IMR-90 (cell line): ENCODE results near the gene MPND. TPM values are rescaled to one million over a fixed set of nuclear protein-coding genes. Genes with fewer than 3 reads are reported as not detected.
A peak's percentile ranks its signal among the peaks of the same experiment; 100 is the strongest.

Experiments
- ATAC-seq: fragments of 200-7000 bp; cut with Tn5 transposase; 2 replicates; pipeline ENCODE4 v1.9.1; 2020; ENCODE audit warnings: low read depth, mild to moderate bottlenecking, moderate library complexity
- BruUV-seq: library from RNA; stranded (reverse); fragments of 400-500 nt; replicated peaks from 2 replicates; lab custom pipeline; 2021; lab: Mats Ljungman, UMichigan
- CTCF ChIA-PET: fragments of 300-600 bp; formaldehyde crosslinking; extraction: SDS; loops from one replicate; lab custom pipeline; 2021; ENCODE audit warnings: antibody characterized with exemption; lab: Yijun Ruan, JAX
- POLR2A ChIA-PET: fragments of 300-600 bp; sonication (Branson Sonifier 250); formaldehyde crosslinking; loops from one replicate; lab custom pipeline; 2022; ENCODE audit warnings: antibody characterized with exemption; ENCODE audit not compliant: unreplicated experiment; lab: Charles Lee
- DNase-seq: peaks from one replicate; pipeline ENCODE4 v3.0.0; 2013
- H2AFZ ChIP-seq: replicated peaks from 2 replicates; pipeline ENCODE3; 2013; ENCODE audit warnings: low read length, mild to moderate bottlenecking; ENCODE audit not compliant: poor library complexity
- H2AK5ac ChIP-seq: 2 replicates; pipeline ENCODE4 v1.6.1; 2013; ENCODE audit warnings: low read depth, low read length, inconsistent platforms
- H2AK9ac ChIP-seq: replicated peaks from 2 replicates; pipeline ENCODE3; 2013; ENCODE audit warnings: mild to moderate bottlenecking, low read depth, low read length, moderate library complexity; ENCODE audit not compliant: poor library complexity
- H2BK120ac ChIP-seq: 2 replicates; pipeline ENCODE4 v1.6.1; 2013; ENCODE audit warnings: low read depth, low read length, inconsistent platforms
- H2BK15ac ChIP-seq: 3 replicates; pipeline ENCODE4 v1.6.1; 2013; ENCODE audit warnings: low read depth, low read length, inconsistent platforms
- H2BK20ac ChIP-seq: 2 replicates; pipeline ENCODE4 v1.6.1; 2013; ENCODE audit warnings: low read depth, mild to moderate bottlenecking, inconsistent platforms, low read length, moderate library complexity
- H2BK5ac ChIP-seq: 2 replicates; pipeline ENCODE4 v1.6.1; 2013; ENCODE audit warnings: mild to moderate bottlenecking, low read depth, low read length, inconsistent platforms; ENCODE audit not compliant: poor library complexity, severe bottlenecking
- H3K14ac ChIP-seq: replicated peaks from 2 replicates; pipeline ENCODE4 v1.6.1; 2013; ENCODE audit warnings: low read depth, low read length, inconsistent platforms
- H3K18ac ChIP-seq: 2 replicates; pipeline ENCODE4 v1.6.1; 2013; ENCODE audit warnings: low read depth, low read length, control low read depth
- H3K23ac ChIP-seq: 2 replicates; pipeline ENCODE4 v1.6.1; 2013; ENCODE audit warnings: low read depth, low read length, inconsistent platforms
- H3K27ac ChIP-seq: 2 replicates; pipeline ENCODE4 v1.5.1; 2013; ENCODE audit warnings: mild to moderate bottlenecking, control low read depth, low read length; ENCODE audit not compliant: insufficient read depth
- H3K27me3 ChIP-seq: 2 replicates; pipeline ENCODE4 v1.6.1; 2013; ENCODE audit warnings: low read length; ENCODE audit not compliant: control insufficient read depth, insufficient read depth
- H3K36me3 ChIP-seq: 2 replicates; pipeline ENCODE4 v1.6.1; 2013; ENCODE audit warnings: low read length, mixed read lengths; ENCODE audit not compliant: control insufficient read depth, insufficient read depth
- H3K4ac ChIP-seq: 2 replicates; pipeline ENCODE4 v1.6.1; 2013; ENCODE audit warnings: low read depth, low read length, inconsistent platforms
- H3K4me1 ChIP-seq: 2 replicates; pipeline ENCODE4 v1.6.1; 2013; ENCODE audit warnings: low read length, mixed read lengths; ENCODE audit not compliant: control insufficient read depth, insufficient read depth
- H3K4me2 ChIP-seq: 2 replicates; pipeline ENCODE4 v1.6.1; 2013; ENCODE audit warnings: low read depth, mild to moderate bottlenecking, control low read depth, low read length, moderate library complexity
- H3K4me3 ChIP-seq: 2 replicates; pipeline ENCODE4 v1.5.1; 2013; ENCODE audit warnings: low read depth, mild to moderate bottlenecking, control low read depth, low read length, moderate library complexity; ENCODE audit not compliant: insufficient read depth
- H3K56ac ChIP-seq: 2 replicates; pipeline ENCODE4 v1.6.1; 2013; ENCODE audit warnings: low read length, inconsistent platforms; ENCODE audit not compliant: insufficient read depth; ENCODE audit errors: extremely low read depth
- H3K79me1 ChIP-seq, 2 experiments: 2 replicates each; pipeline ENCODE4 v1.6.1; 2013; ENCODE audit warnings: low read length in 2 of 2, inconsistent platforms in 1 of 2, low read depth in 1 of 2
- H3K9ac ChIP-seq: 2 replicates; pipeline ENCODE4 v1.6.1; 2013; ENCODE audit warnings: low read depth, low read length, control low read depth
- H3K9me1 ChIP-seq: 2 replicates; pipeline ENCODE4 v1.6.1; 2013; ENCODE audit warnings: low read length, inconsistent platforms; ENCODE audit not compliant: insufficient read depth
- H3K9me3 ChIP-seq: 2 replicates; pipeline ENCODE4 v1.6.1; 2013; ENCODE audit warnings: low read length; ENCODE audit not compliant: control insufficient read depth, insufficient read depth
- H4K20me1 ChIP-seq: 2 replicates; pipeline ENCODE4 v1.6.1; 2013; ENCODE audit warnings: low read length, inconsistent platforms; ENCODE audit not compliant: insufficient read depth
- H4K5ac ChIP-seq: 2 replicates; pipeline ENCODE4 v1.6.1; 2013; ENCODE audit warnings: mild to moderate bottlenecking, low read depth, low read length, control low read depth
- H4K8ac ChIP-seq, 2 experiments: 2 replicates each; pipeline ENCODE4 v1.6.1; 2013; ENCODE audit warnings: low read depth in 2 of 2, low read length in 2 of 2, control low read depth in 1 of 2, inconsistent platforms in 1 of 2
- H4K91ac ChIP-seq: 2 replicates; pipeline ENCODE4 v1.6.1; 2013; ENCODE audit warnings: low read depth, low read length, inconsistent platforms; ENCODE audit not compliant: insufficient read depth
- FOS ChIP-seq: fragments of 150-350 bp; IDR thresholded peaks from 2 replicates; pipeline ENCODE4 v1.6.1; 2016; ENCODE audit warnings: low read depth, low read length
- MAFK ChIP-seq: IDR thresholded peaks from 2 replicates; pipeline ENCODE4 v1.6.1; 2012; ENCODE audit warnings: low read depth, low read length, improper control_type of control experiment
- MAZ ChIP-seq: IDR thresholded peaks from 2 replicates; pipeline ENCODE4 v1.6.1; 2012; ENCODE audit warnings: low read depth, mild to moderate bottlenecking, low read length, improper control_type of control experiment, moderate library complexity, borderline replicate concordance
- NFE2L2 ChIP-seq: fragments of 150-350 bp; IDR thresholded peaks from 2 replicates; pipeline ENCODE4 v1.6.1; 2016; ENCODE audit warnings: low read depth, mild to moderate bottlenecking, low read length
- POLR2A ChIP-seq: IDR thresholded peaks from 2 replicates; pipeline ENCODE4 v1.6.1; 2012; ENCODE audit warnings: mild to moderate bottlenecking, low read depth, low read length
- RCOR1 ChIP-seq: IDR thresholded peaks from 2 replicates; pipeline ENCODE4 v1.6.1; 2012; ENCODE audit warnings: mild to moderate bottlenecking, low read length, improper control_type of control experiment; ENCODE audit not compliant: insufficient replicate concordance
- WGBS, 2 experiments: methylation state at CpG; one replicate each; pipeline versions ENCODE4 v1.1.5 to v1.1.7; 2013; ENCODE audit warnings: missing lambda C conversion rate in 2 of 2; ENCODE audit not compliant: insufficient read length in 1 of 2; ENCODE audit errors: extremely low coverage in 2 of 2; 5-methylcytosine and 5-hydroxymethylcytosine counted together
- dilution Hi-C: fragments of 300-500 bp; cut with HindIII; formaldehyde crosslinking; loops from one replicate; pipeline ENCODE4 v1.14.3; 2018; ENCODE audit warnings: low sequenced_read_pairs; ENCODE audit not compliant: unreplicated experiment
- in situ Hi-C: fragments of 300-500 bp; cut with MboI; formaldehyde crosslinking; loops from 3 replicates; pipeline ENCODE4 v1.14.3; 2019; ENCODE audit warnings: low sequenced_read_pairs, inconsistent platforms, mixed read lengths
- intact Hi-C: fragments of 100-400 bp; cut with micrococcal nuclease; formaldehyde crosslinking; loops from 2 replicates; pipeline ENCODE4 v1.10.0; 2022
- polyA plus RNA-seq, 3 experiments: library from polyadenylated mRNA; depleted of rRNA; stranded (reverse); fragments of >200 nt; gene quantifications; 2 replicates each; pipeline ENCODE4 v1.2.3, GENCODE V29; 2012; ENCODE audit warnings: low replicate concordance in 1 of 3
- total RNA-seq: library from RNA; depleted of rRNA; stranded (reverse); fragments of >200 nt; gene quantifications from 2 replicates; pipeline ENCODE4 v1.2.3, GENCODE V29; 2012
- TF ChIP-seq, protein P1 (sequence below): fragments of 150-350 bp; IDR thresholded peaks from 2 replicates; pipeline ENCODE4 v1.6.1; 2016; ENCODE audit warnings: low read depth, mild to moderate bottlenecking, low read length, moderate library complexity, borderline replicate concordance

The MPND gene
- total and polyA plus RNA-seq, 2 of the 4 experiments (the other 2 are of a cell fraction) = 2.3 to 8.1 TPM

DNA sequence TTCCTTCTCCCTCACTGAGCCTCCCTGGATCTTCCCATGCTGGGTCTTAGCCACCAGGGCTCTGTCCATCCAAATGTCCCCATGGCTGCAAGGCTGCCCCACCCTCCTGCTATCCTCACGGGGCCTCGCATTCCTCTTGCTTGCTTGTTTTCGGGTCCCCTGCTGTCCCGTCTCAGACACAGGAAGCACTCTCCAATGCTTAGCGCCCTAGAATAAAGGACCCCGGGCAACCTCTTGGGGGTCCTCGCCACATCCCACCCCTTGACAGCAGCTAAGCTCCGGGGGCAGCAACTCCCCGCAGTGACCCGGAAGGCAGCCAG is 33.3 kb downstream of the MPND start:
- 0 out of 4 replicates have a peak overlapping the region, but pooled peaks of 1 of the 2 experiments have one; percentile 13 for H4K8ac ChIP-seq
- H3K14ac ChIP-seq = peak overlapping the region; percentile 1; the same call in 1 of the 2 replicates
- H3K23ac ChIP-seq = no peak overlapping the region
- H2BK20ac ChIP-seq = no peak overlapping the region
- WGBS, 2 experiments = 74% methylated on average over 4 of the region's 10 CpGs; no CpG with 5 or more reads in 1 of the 2 experiments
- H3K9ac ChIP-seq = no peak overlapping the region
- in situ Hi-C loops (no loop called here), dilution Hi-C loops (no loop called here), intact Hi-C loops (no loop called here)
- H2BK5ac ChIP-seq = peak overlapping the region; percentile 52
- H3K4me2 ChIP-seq = no peak overlapping the region
- H3K4me1 ChIP-seq = peaks cover 57% of the 10 kb centered on the region
- no peak overlapping the region for H4K91ac ChIP-seq
- H3K27ac ChIP-seq = 0 out of 2 replicates have a peak overlapping the region, but pooled peaks have one; percentile 18
- ATAC-seq = no peak
- DNase-seq = no peak
- peak overlapping the region; percentile 99; the same call in 1 of the 2 replicates for H2AK5ac ChIP-seq
- no peak overlapping the region for H3K18ac ChIP-seq
- H4K5ac ChIP-seq = no peak overlapping the region
- ChIA-PET POLR2A (no interaction called here), CTCF (no interaction called here)
- peaks cover 18 to 91% of the 10 kb centered on the region in 2 experiments; a peak in 3 of 4 replicates for H3K79me1 ChIP-seq
- no peak overlapping the region for H2BK120ac ChIP-seq
- TF ChIP-seq, protein P1, sequence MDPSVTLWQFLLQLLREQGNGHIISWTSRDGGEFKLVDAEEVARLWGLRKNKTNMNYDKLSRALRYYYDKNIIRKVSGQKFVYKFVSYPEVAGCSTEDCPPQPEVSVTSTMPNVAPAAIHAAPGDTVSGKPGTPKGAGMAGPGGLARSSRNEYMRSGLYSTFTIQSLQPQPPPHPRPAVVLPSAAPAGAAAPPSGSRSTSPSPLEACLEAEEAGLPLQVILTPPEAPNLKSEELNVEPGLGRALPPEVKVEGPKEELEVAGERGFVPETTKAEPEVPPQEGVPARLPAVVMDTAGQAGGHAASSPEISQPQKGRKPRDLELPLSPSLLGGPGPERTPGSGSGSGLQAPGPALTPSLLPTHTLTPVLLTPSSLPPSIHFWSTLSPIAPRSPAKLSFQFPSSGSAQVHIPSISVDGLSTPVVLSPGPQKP = no peak
- TF ChIP-seq MAFK (no peak), RCOR1 (no peak), MAZ (no peak), FOS (no peak), POLR2A (no peak), NFE2L2 (no peak)
- BruUV-seq = no TSS peak
- peak overlapping the region; percentile 24 for H3K4ac ChIP-seq
- no peak overlapping the region for H2AFZ ChIP-seq
- peaks cover 3% of the 10 kb centered on the region; the same call in 1 of the 2 replicates for H3K36me3 ChIP-seq
- no peaks in the 10 kb centered on the region for H3K27me3 ChIP-seq
- peaks cover 75% of the 10 kb centered on the region for H4K20me1 ChIP-seq
- H2AK9ac ChIP-seq = peak overlapping the region; percentile 88
- H3K4me3 ChIP-seq = no peak overlapping the region
- no peaks in the 10 kb centered on the region for H3K9me3 ChIP-seq
- no peak overlapping the region for H2BK15ac ChIP-seq
- no peak overlapping the region for H3K56ac ChIP-seq
- peaks cover 48% of the 10 kb centered on the region for H3K9me1 ChIP-seq
